ENCODE measurements around the gene NMNAT1. TPM values are rescaled to one million over a fixed set of nuclear protein-coding genes. Genes with fewer than 3 reads are reported as not detected.

NMNAT1 gene
- total RNA-seq, 1 experiment from 2014 or later = 13.4 TPM

- ChIA-PET POLR2A (ENCODE audit: unreplicated experiment) (no interaction called here), CTCF (no interaction called here)
- Histone ChIP-seq H3K4me2 (no peak overlapping the region), H4K20me1 (ENCODE audit: insufficient read depth) (no peaks in the 10 kb centered on the region), H3K36me3 (ENCODE audit: low read depth) (no peaks in the 10 kb centered on the region), H3K4me3 (no peak overlapping the region), H3K4me1 (replicated peaks; ENCODE audit: insufficient read depth) (peaks cover 5% of the 10 kb centered on the region), H3F3A (ENCODE audit: insufficient read depth, low read depth) (peaks cover 8% of the 10 kb centered on the region; the same call in 1 of the 2 replicates), H3K9me2 (ENCODE audit: insufficient read depth) (no peaks in the 10 kb centered on the region), H3K27ac (no peak overlapping the region), H3K9me3 (ENCODE audit: insufficient read depth, low read depth) (no peaks in the 10 kb centered on the region), H2AFZ (no peak overlapping the region), H3K27me3 (ENCODE audit: insufficient read depth, low read depth) (no peaks in the 10 kb centered on the region), H3K79me2 (ENCODE audit: low read depth) (peaks cover 11% of the 10 kb centered on the region)
- intact Hi-C loops (cut with micrococcal nuclease; ENCODE audit: unreplicated experiment) = no loop called here
- TF ChIP-seq EZH2 (IDR thresholded peaks at IDR 0.05; ENCODE audit: low read depth) = no peak
- TF ChIP-seq, protein P1, sequence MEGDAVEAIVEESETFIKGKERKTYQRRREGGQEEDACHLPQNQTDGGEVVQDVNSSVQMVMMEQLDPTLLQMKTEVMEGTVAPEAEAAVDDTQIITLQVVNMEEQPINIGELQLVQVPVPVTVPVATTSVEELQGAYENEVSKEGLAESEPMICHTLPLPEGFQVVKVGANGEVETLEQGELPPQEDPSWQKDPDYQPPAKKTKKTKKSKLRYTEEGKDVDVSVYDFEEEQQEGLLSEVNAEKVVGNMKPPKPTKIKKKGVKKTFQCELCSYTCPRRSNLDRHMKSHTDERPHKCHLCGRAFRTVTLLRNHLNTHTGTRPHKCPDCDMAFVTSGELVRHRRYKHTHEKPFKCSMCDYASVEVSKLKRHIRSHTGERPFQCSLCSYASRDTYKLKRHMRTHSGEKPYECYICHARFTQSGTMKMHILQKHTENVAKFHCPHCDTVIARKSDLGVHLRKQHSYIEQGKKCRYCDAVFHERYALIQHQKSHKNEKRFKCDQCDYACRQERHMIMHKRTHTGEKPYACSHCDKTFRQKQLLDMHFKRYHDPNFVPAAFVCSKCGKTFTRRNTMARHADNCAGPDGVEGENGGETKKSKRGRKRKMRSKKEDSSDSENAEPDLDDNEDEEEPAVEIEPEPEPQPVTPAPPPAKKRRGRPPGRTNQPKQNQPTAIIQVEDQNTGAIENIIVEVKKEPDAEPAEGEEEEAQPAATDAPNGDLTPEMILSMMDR (conservative IDR thresholded peaks at IDR 0.05) = no peak
- no peak for DNase-seq
- BruUV-seq (replicated peaks) = no TSS peak
These were observed 39.3 kb upstream of the NMNAT1 start for GRCh38 chr1:9903801-9904527.

DNA sequence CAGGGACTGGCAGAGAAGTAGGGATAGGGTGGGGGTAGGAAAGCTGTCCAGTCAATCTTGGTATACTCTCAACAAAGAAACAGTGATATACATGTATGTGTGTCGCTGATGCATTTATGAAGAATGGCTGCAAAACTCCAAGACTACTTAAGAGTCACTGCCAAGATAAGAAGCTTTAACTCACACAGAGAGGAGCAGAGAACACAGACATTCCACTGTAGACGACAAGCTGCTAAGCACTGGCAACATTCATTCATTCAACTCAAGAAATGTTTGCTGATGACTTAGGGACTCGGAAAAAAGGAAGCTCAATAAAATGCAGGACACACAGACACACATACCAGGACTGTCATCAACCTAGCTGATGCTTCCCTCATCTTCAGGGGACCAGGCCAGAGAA lies 38.7 kb upstream of the NMNAT1 start:
- peaks cover 3% of the 10 kb centered on the region; the same call in 1 of the 2 replicates for H3F3A ChIP-seq (ENCODE audit: insufficient read depth, low read depth)

DNA sequence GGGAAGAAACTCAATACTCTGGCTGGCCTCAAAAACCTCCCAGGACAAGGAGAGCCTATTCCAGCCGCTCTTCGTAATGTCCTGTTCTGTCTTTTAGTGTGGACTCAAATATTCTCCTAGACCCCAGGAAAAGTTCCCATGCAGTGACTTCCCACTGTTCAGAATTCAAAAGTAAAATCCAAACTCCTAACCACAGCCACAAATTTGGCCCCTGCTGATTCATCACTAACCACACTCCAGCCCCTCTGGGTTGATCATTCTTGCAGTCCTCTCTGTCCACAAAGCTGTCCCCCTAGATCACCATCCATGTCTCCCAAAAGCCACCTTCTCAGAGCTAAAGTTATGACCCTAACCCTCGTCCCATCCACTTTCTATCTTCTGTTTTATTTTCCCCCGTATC lies 38.3 kb upstream of the NMNAT1 start:
- no peaks in the 10 kb centered on the region for H3K9me3 ChIP-seq (ENCODE audit: insufficient read depth, low read depth)
- no peaks in the 10 kb centered on the region for H4K20me1 ChIP-seq (ENCODE audit: insufficient read depth)
- ChIA-PET CTCF (interaction anchor here (0.6 kb wide), 1 partner anchor 32 kb away, joined by 3 read pairs; no protein-coding TSS in a partner anchor), POLR2A (ENCODE audit: unreplicated experiment) (interaction anchor here (0.6 kb wide), 1 partner anchor 507 kb away, joined by 3 read pairs; no protein-coding TSS in a partner anchor)
- H2AFZ ChIP-seq = no peak overlapping the region
- H3K27me3 ChIP-seq (ENCODE audit: insufficient read depth, low read depth) = no peaks in the 10 kb centered on the region
- peaks cover 8% of the 10 kb centered on the region for H3K4me1 ChIP-seq (replicated peaks; ENCODE audit: insufficient read depth)
- no peak overlapping the region for H3K4me2 ChIP-seq
- intact Hi-C loops (cut with micrococcal nuclease; ENCODE audit: unreplicated experiment) = no loop called here
- no peak for DNase-seq
- TF ChIP-seq, protein P1 (conservative IDR thresholded peaks at IDR 0.05) = no peak
- TF ChIP-seq EZH2 (IDR thresholded peaks at IDR 0.05; ENCODE audit: low read depth) = no peak
- no peaks in the 10 kb centered on the region for H3K9me2 ChIP-seq (ENCODE audit: insufficient read depth)
- no peaks in the 10 kb centered on the region for H3F3A ChIP-seq (ENCODE audit: insufficient read depth, low read depth)
- H3K4me3 ChIP-seq = no peak overlapping the region
- peaks cover 18% of the 10 kb centered on the region for H3K79me2 ChIP-seq (ENCODE audit: low read depth)
- no peak overlapping the region for H3K27ac ChIP-seq
- BruUV-seq (replicated peaks) = no TSS peak
- H3K36me3 ChIP-seq (ENCODE audit: low read depth) = no peaks in the 10 kb centered on the region

More for the DNA sequence above, 38.7 kb upstream of the NMNAT1 start:
- no peak overlapping the region for H3K4me3 ChIP-seq
- no peak for DNase-seq
- TF ChIP-seq EZH2 (IDR thresholded peaks at IDR 0.05; ENCODE audit: low read depth) = no peak
- TF ChIP-seq, protein P1 (conservative IDR thresholded peaks at IDR 0.05) = no peak
- ChIA-PET POLR2A (ENCODE audit: unreplicated experiment) (interaction anchor here (0.6 kb wide), 1 partner anchor 508 kb away, joined by 3 read pairs; no protein-coding TSS in a partner anchor), CTCF (interaction anchor here (0.6 kb wide), 1 partner anchor 33 kb away, joined by 3 read pairs; no protein-coding TSS in a partner anchor)
- no peak overlapping the region for H3K4me2 ChIP-seq
- intact Hi-C loops (cut with micrococcal nuclease; ENCODE audit: unreplicated experiment) = no loop called here
- BruUV-seq (replicated peaks) = no TSS peak
- no peaks in the 10 kb centered on the region for H3K36me3 ChIP-seq (ENCODE audit: low read depth)
- H4K20me1 ChIP-seq (ENCODE audit: insufficient read depth) = no peaks in the 10 kb centered on the region
- H3K4me1 ChIP-seq (replicated peaks; ENCODE audit: insufficient read depth) = peaks cover 8% of the 10 kb centered on the region
- H2AFZ ChIP-seq = no peak overlapping the region
- H3K27me3 ChIP-seq (ENCODE audit: insufficient read depth, low read depth) = no peaks in the 10 kb centered on the region
- H3K9me3 ChIP-seq (ENCODE audit: insufficient read depth, low read depth) = no peaks in the 10 kb centered on the region
- H3K79me2 ChIP-seq (ENCODE audit: low read depth) = peaks cover 18% of the 10 kb centered on the region
- no peak overlapping the region for H3K27ac ChIP-seq
- H3K9me2 ChIP-seq (ENCODE audit: insufficient read depth) = no peaks in the 10 kb centered on the region

All from PC-9 (cell line).